HEK293T (cell line): ENCODE measurements around the gene TNIK.

Experiments
- ARNT ChIP-seq: fragments of 450-650 bp; IDR thresholded peaks from 2 replicates; pipeline ENCODE4 v1.6.1; 2017; ENCODE audit warnings: mild to moderate bottlenecking
- BHLHE40 ChIP-seq: fragments of 450-650 bp; IDR thresholded peaks from 2 replicates; pipeline ENCODE4 v1.6.1; 2016; ENCODE audit warnings: mild to moderate bottlenecking, moderate library complexity, borderline replicate concordance
- CTBP1 ChIP-seq: fragments of 450-650 bp; IDR thresholded peaks from 2 replicates; pipeline ENCODE4 v1.6.1; 2016; ENCODE audit warnings: borderline replicate concordance
- FOXK2 ChIP-seq: fragments of 450-650 bp; IDR thresholded peaks from 2 replicates; pipeline ENCODE4 v1.6.1; 2016; ENCODE audit warnings: mild to moderate bottlenecking
- FOXM1 ChIP-seq: fragments of 450-650 bp; IDR thresholded peaks from 2 replicates; pipeline ENCODE4 v1.6.1; 2017; ENCODE audit warnings: mild to moderate bottlenecking, borderline replicate concordance
- HDGF ChIP-seq: fragments of 450-650 bp; IDR thresholded peaks from 2 replicates; pipeline ENCODE4 v1.6.1; 2017; ENCODE audit warnings: antibody characterized with exemption, borderline replicate concordance
- SP1 ChIP-seq: fragments of 450-650 bp; IDR thresholded peaks from 2 replicates; pipeline ENCODE4 v1.6.1; 2017
- ZNF384 ChIP-seq: fragments of 450-650 bp; IDR thresholded peaks from 2 replicates; pipeline ENCODE4 v1.6.1; 2016
- TF ChIP-seq, protein P1 (sequence below): fragments of 450-650 bp; IDR thresholded peaks from 2 replicates; pipeline ENCODE4 v1.6.1; 2016

DNA sequence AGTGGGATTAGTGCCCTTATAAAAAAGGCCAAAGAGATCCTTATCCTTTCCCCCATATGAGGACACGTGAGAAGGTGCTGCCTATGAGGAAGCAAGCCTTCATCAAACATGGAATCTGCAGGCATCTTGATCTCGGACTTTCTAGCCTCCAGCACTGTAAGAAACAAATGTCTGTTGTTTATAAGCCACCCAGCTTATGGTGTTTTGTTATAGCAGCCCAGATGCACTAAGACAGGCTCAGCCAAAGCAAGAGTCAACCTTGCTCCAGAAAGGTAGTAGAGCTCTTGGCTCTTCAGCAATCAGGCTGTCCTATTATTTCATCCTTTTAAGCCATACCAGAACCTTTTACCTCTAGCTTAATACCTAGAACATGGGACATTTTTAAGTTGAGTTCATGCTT lies 12.3 kb upstream of the TNIK start:
- TF ChIP-seq SP1 = no peak
- TF ChIP-seq ARNT = no peak
- TF ChIP-seq FOXK2 = no peak
- no peak for TF ChIP-seq CTBP1
- TF ChIP-seq HDGF = no peak
- TF ChIP-seq, protein P1, sequence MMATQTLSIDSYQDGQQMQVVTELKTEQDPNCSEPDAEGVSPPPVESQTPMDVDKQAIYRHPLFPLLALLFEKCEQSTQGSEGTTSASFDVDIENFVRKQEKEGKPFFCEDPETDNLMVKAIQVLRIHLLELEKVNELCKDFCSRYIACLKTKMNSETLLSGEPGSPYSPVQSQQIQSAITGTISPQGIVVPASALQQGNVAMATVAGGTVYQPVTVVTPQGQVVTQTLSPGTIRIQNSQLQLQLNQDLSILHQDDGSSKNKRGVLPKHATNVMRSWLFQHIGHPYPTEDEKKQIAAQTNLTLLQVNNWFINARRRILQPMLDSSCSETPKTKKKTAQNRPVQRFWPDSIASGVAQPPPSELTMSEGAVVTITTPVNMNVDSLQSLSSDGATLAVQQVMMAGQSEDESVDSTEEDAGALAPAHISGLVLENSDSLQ = no peak
- TF ChIP-seq ZNF384 = no peak
- no peak for TF ChIP-seq FOXM1
- TF ChIP-seq BHLHE40 = no peak
